Colonic mucosa (tissue), 4 donors: Measurements from ENCODE around the gene C1QTNF7. TPM values are rescaled to one million over a fixed set of nuclear protein-coding genes. Genes with fewer than 3 reads are reported as not detected.

Experiments used
- DNase-seq: peaks from one replicate; pipeline ENCODE4 v3.0.0-alpha.2; 2020
- H3K27ac ChIP-seq: fragments of 200-600 bp; one replicate; pipeline ENCODE4 v1.8.0; 2021
- H3K27me3 ChIP-seq: fragments of 200-600 bp; one replicate; pipeline ENCODE4 v1.8.0; 2021
- H3K36me3 ChIP-seq: fragments of 200-600 bp; one replicate; pipeline ENCODE4 v1.8.0; 2021
- H3K4me1 ChIP-seq: fragments of 200-600 bp; one replicate; pipeline ENCODE4 v1.8.0; 2021; ENCODE audit warnings: mild to moderate bottlenecking
- H3K4me3 ChIP-seq: fragments of 200-600 bp; one replicate; pipeline ENCODE4 v1.8.0; 2021
- H3K9ac ChIP-seq, 2 donors: one replicate each; pipeline ENCODE4 v1.7.0; 2013; ENCODE audit warnings: control low read depth in 2 of 2, low read depth in 2 of 2, low read length in 2 of 2
- H3K9me3 ChIP-seq: fragments of 200-600 bp; one replicate; pipeline ENCODE4 v1.8.0; 2021
- intact Hi-C: fragments of 100-400 bp; cut with DNase I; formaldehyde crosslinking; loops from one replicate; pipeline ENCODE4 v1.14.1; 2022
- total RNA-seq, 2 donors: library from RNA; stranded (reverse); fragmentation: NEBNext Ultra II Directional in 1 of 2; extraction: Animal tissue kit (Norgen Biotek cat#: 25700) in 1 of 2; gene quantifications; one replicate each; pipeline ENCODE4 v1.2.1, GENCODE V29; 2021
- TF ChIP-seq, protein P1 (sequence below): fragments of 200-600 bp; IDR thresholded peaks from one replicate; pipeline ENCODE4 v1.8.0; 2022; ENCODE audit warnings: antibody characterized with exemption, mild to moderate bottlenecking
- donor health status: healthy.
- donor health status: DM: no; HTN: no; CAD: no.
- donor health status: DM: no; HTN: no; CAD: no.

C1QTNF7 gene
- total RNA-seq, 2 donors from 2014 or later = 0.94 to 4.2 TPM

DNA sequence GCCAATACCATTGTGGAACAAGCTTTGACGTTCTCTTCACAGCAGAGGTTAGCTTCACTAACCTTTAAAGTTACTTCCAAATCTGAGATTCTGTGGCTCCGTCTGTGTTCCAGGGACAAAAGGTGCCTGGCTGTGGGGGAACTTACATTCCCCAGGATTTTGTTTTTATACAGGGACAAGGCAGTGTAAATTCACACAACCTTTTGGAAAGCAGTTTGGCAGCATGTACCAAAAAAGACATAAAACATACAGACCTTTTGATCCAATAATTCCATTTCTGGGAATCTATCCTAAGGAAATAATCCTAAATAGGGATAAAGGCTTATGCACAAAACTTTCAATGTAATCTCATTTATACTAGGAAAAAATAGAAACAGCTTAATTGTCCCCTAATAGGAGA lies 8.9 kb upstream of the C1QTNF7 start:
- no peaks in the 10 kb centered on the region for H3K4me1 ChIP-seq
- H3K27ac ChIP-seq = no peak overlapping the region
- TF ChIP-seq, protein P1, sequence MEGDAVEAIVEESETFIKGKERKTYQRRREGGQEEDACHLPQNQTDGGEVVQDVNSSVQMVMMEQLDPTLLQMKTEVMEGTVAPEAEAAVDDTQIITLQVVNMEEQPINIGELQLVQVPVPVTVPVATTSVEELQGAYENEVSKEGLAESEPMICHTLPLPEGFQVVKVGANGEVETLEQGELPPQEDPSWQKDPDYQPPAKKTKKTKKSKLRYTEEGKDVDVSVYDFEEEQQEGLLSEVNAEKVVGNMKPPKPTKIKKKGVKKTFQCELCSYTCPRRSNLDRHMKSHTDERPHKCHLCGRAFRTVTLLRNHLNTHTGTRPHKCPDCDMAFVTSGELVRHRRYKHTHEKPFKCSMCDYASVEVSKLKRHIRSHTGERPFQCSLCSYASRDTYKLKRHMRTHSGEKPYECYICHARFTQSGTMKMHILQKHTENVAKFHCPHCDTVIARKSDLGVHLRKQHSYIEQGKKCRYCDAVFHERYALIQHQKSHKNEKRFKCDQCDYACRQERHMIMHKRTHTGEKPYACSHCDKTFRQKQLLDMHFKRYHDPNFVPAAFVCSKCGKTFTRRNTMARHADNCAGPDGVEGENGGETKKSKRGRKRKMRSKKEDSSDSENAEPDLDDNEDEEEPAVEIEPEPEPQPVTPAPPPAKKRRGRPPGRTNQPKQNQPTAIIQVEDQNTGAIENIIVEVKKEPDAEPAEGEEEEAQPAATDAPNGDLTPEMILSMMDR = no peak
- no peaks in the 10 kb centered on the region for H3K27me3 ChIP-seq
- no peaks in the 10 kb centered on the region for H3K36me3 ChIP-seq
- H3K9ac ChIP-seq = no peak overlapping the region
- H3K9me3 ChIP-seq = no peaks in the 10 kb centered on the region
- H3K4me3 ChIP-seq = no peak overlapping the region
- intact Hi-C loops = no loop called here
- DNase-seq = no peak

DNA sequence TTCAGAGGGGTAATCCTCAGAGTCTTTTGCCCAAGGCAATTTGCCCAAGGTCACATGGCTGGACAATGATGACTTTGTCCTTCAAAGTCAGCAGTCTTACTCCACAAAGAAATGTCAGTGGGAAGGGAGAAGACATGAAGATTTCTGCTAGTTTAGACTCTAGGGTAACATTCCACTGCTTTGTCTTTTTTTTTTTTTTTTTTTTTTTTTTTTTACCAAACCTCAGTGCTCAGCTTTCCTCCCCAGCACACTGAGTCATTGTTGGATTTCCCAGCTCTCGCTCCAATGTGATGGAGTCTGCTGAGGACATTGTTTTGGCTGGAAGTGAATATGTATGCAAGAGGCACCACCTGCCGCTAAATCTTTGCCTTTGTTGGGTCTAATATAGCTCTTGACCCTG lies 7.2 kb upstream of the C1QTNF7 start:
- Histone ChIP-seq H3K4me3 (no peak overlapping the region), H3K27me3 (no peaks in the 10 kb centered on the region), H3K27ac (no peak overlapping the region), H3K9ac (no peak overlapping the region), H3K9me3 (no peaks in the 10 kb centered on the region), H3K36me3 (no peaks in the 10 kb centered on the region), H3K4me1 (no peaks in the 10 kb centered on the region)
- TF ChIP-seq, protein P1 = no peak
- no peak for DNase-seq
- intact Hi-C loops = no loop called here

DNA sequence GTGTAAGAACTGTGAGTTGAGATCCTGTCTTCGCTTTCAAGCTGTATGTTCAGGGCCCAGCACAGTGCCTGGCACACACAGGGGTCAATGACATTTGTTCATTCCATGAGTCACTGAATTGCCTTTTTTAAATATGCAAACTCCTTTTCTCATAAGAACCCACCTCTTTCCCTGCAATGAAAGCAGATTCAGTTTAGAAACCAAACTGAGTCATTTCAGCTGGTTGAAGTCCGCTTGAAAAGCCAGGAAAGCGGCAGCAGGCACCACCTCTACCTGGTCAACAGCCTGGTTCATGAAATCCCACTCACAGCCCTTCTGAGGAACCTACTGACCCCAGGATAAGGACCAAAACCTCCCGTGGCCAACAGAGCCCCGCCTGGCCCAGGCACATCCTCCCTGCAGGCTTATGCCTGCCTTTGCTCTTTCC lies 4.5 kb upstream of the C1QTNF7 start:
- H3K27me3 ChIP-seq = no peaks in the 10 kb centered on the region
- no peak overlapping the region for H3K27ac ChIP-seq
- TF ChIP-seq, protein P1 = no peak
- H3K4me1 ChIP-seq = no peaks in the 10 kb centered on the region
- intact Hi-C loops = no loop called here
- no peaks in the 10 kb centered on the region for H3K9me3 ChIP-seq
- no peak overlapping the region for H3K9ac ChIP-seq
- no peak overlapping the region for H3K4me3 ChIP-seq
- no peaks in the 10 kb centered on the region for H3K36me3 ChIP-seq
- DNase-seq = no peak

DNA sequence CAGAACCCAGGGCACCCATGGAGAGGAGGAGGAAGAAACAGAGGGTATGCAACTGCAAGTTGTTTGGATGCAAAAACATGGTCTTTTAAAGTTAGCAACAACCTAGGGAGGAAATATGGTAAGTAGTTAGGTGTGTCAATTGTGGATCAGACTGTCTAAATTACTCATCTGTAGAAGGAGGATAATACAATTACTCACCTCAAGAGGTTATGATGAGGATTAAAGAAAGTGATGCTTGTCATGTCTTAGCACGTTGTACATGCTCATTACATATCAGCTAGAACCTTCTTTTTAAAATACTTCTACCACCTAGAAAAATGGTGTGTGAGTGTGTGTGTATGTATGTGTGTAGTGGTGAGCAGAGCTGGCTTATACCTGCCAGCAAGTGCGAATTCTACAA lies 2.3 kb upstream of the C1QTNF7 start:
- Histone ChIP-seq H3K9ac (no peak overlapping the region), H3K4me1 (no peaks in the 10 kb centered on the region), H3K36me3 (no peaks in the 10 kb centered on the region), H3K27ac (no peak overlapping the region), H3K9me3 (no peaks in the 10 kb centered on the region), H3K4me3 (no peak overlapping the region), H3K27me3 (no peaks in the 10 kb centered on the region)
- intact Hi-C loops = no loop called here
- DNase-seq = no peak
- TF ChIP-seq, protein P1 = no peak

DNA sequence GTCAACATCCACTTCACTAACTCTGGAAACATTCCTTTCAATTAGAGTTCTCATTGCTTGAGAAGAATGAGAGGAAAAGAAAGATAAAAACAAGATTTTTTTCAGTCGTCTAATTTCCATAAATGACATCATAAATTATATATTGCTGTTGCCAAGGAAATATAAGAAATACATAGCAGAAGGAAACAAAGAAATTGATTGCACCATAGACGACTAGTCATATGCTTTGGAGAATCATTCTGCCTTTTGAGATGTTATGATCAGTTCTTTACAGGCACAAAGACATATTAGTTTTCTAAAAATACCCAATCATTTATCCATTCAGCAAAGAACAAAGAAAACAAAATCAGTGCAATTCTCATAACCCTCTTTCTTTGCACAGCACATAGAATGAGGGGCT lies 672 bp upstream of the C1QTNF7 start:
- H3K9ac ChIP-seq = no peak overlapping the region
- no peaks in the 10 kb centered on the region for H3K27me3 ChIP-seq
- intact Hi-C loops = no loop called here
- H3K9me3 ChIP-seq = no peaks in the 10 kb centered on the region
- DNase-seq = no peak
- H3K27ac ChIP-seq = peak overlapping the region; percentile 4
- TF ChIP-seq, protein P1 = no peak
- H3K36me3 ChIP-seq = no peaks in the 10 kb centered on the region
- H3K4me3 ChIP-seq = no peak overlapping the region
- no peaks in the 10 kb centered on the region for H3K4me1 ChIP-seq

DNA sequence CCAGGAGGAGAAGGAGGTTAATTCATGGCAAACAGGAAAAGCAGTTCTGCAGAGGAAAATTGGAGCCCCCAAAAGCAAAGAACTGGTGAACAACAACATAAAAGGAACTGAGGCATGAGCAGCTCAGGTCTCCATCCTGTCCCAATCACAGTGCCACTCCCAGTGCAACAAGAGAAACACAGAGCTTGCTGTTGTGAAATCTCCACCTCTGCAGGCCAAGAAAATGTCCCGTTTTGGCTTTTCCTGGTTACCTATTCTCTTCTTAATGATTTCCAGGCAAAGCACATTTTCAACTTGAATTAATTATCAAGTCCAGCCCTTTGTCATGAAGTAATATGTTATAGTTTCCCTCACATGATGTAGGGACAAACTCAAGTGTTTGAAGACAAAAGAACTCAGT lies 778 bp downstream of the C1QTNF7 start:
- Histone ChIP-seq H3K4me1 (no peaks in the 10 kb centered on the region), H3K9ac (no peak overlapping the region), H3K4me3 (no peak overlapping the region), H3K27me3 (no peaks in the 10 kb centered on the region), H3K27ac (no peak overlapping the region), H3K36me3 (no peaks in the 10 kb centered on the region), H3K9me3 (no peaks in the 10 kb centered on the region)
- intact Hi-C loops = no loop called here
- TF ChIP-seq, protein P1 = no peak
- DNase-seq = no peak
